ENCODE data around the gene HNF4A. TPM values are rescaled to one million over a fixed set of nuclear protein-coding genes. Genes with fewer than 3 reads are reported as not detected.

Gene HNF4A
- total and polyA plus RNA-seq, 2 of the 13 experiments (the other 11 are each of a cell fraction or from before 2014, with no cell fraction given): 80.9 to 169 TPM

GRCh38 chr20:44404204-44405181 lies 49.0 kb downstream of the HNF4A start:
- H2AFZ ChIP-seq (ENCODE audit: low read length): no peak overlapping the region
- H3K4me3 ChIP-seq (replicated peaks in 1 of 3; ENCODE audit: insufficient read depth in 1 of 3, low read depth in 2 of 3, low read length in 3 of 3): peak overlapping the region; percentile 74 to 87 (median 84)
- H3K27ac ChIP-seq (ENCODE audit: extremely low read length, insufficient read depth, low read length): peak overlapping the region; percentile 68
- intact Hi-C loops (cut with micrococcal nuclease; ENCODE audit: unreplicated experiment) (no loop called here), in situ Hi-C loops (cut with HindIII; ENCODE audit: extremely low pct_ligation_motif_present, low pct_unique_long_range_greater_than_20kb) (no loop called here)
- H3K9ac ChIP-seq (ENCODE audit: insufficient read depth, low read depth, low read length): peak overlapping the region; percentile 80
- no peaks in the 10 kb centered on the region; a peak in 1 of 5 replicates for H3K27me3 ChIP-seq (ENCODE audit: control insufficient read depth in 1 of 2, insufficient read depth in 2 of 2, low read length in 2 of 2)
- ATAC-seq: no peak
- H3K36me3 ChIP-seq (replicated peaks in 1 of 2; ENCODE audit: control insufficient read depth in 1 of 2, insufficient read depth in 2 of 2, low read length in 2 of 2): peaks cover 36 to 46% of the 10 kb centered on the region in 2 experiments
- POLR2A ChIA-PET: interaction anchor here (1.1 to 11.5 kb wide), 7 partner anchors 8 to 57 kb away, joined by 3 to 556 read pairs (median 76); no protein-coding TSS in a partner anchor
- H3K4me2 ChIP-seq (ENCODE audit: low read depth, low read length): peak overlapping the region; percentile 91
- no TSS peak for BruUV-seq (replicated peaks)
- peak; percentile 72 for FAIRE-seq
- DNase-seq (ENCODE audit: low spot score): no peak
- CTCF ChIA-PET (ENCODE audit: low intra/inter-chr PET ratio, low total read pairs): no interaction called here
- peaks cover 17% of the 10 kb centered on the region; the same call in 1 of the 2 replicates for H4K20me1 ChIP-seq (ENCODE audit: insufficient read depth, low read length)
- WGBS (ENCODE audit: low lambda C conversion rate): 82% methylated on average over 21 of the region's 21 CpGs
- peaks cover 63% of the 10 kb centered on the region for H3K79me2 ChIP-seq (ENCODE audit: insufficient read depth, low read length)
- H3K9me3 ChIP-seq (ENCODE audit: low read length): no peaks in the 10 kb centered on the region
- H3K4me1 ChIP-seq (ENCODE audit: insufficient read depth, low read length): peaks cover 86% of the 10 kb centered on the region
- TF ChIP-seq ZNF597 (CRISPR knock-in tag; IDR thresholded peaks at IDR 0.05) (no peak), ZFP90 (CRISPR knock-in tag; IDR thresholded peaks at IDR 0.05; ENCODE audit: borderline replicate concordance) (peak; percentile 73; the same call in 1 of the 2 replicates), ZNF121 (CRISPR knock-in tag; IDR thresholded peaks at IDR 0.05) (no peak), PRPF4 (IDR thresholded peaks at IDR 0.05; ENCODE audit: low read depth, low read length, poor library complexity, severe bottlenecking) (no peak), TBX2 (CRISPR knock-in tag; IDR thresholded peaks at IDR 0.05; ENCODE audit: borderline replicate concordance) (peak; percentile 36; the same call in 1 of the 2 replicates), ZNF333 (CRISPR knock-in tag; IDR thresholded peaks at IDR 0.05; ENCODE audit: borderline replicate concordance) (no peak), REL (CRISPR knock-in tag; conservative IDR thresholded peaks at IDR 0.05) (no peak; the same call in 1 of the 2 replicates), ZNF589 (CRISPR knock-in tag; conservative IDR thresholded peaks at IDR 0.05) (peak; percentile 97), JUNB (CRISPR knock-in tag; IDR thresholded peaks at IDR 0.05; ENCODE audit: borderline replicate concordance) (peak; percentile 88), ZBTB8A (CRISPR knock-in tag; IDR thresholded peaks at IDR 0.05; ENCODE audit: borderline replicate concordance, low read depth) (no peak), GTF3A (CRISPR knock-in tag; conservative IDR thresholded peaks at IDR 0.05) (peak; percentile 46; the same call in 1 of the 2 replicates), MBD4 (IDR thresholded peaks at IDR 0.05; ENCODE audit: borderline replicate concordance, low read length) (no peak), TAF1 (CRISPR knock-in tag; IDR thresholded peaks at IDR 0.05) (no peak), HCFC1 (IDR thresholded peaks at IDR 0.05; ENCODE audit: low read depth, low read length) (no peak), HDAC1 (CRISPR knock-in tag; IDR thresholded peaks at IDR 0.05) (no peak), PHF8 (CRISPR knock-in tag; IDR thresholded peaks at IDR 0.05) (no peak), ZNF383 (CRISPR knock-in tag; IDR thresholded peaks at IDR 0.05; ENCODE audit: borderline replicate concordance) (no peak), ZFP82 (CRISPR knock-in tag; IDR thresholded peaks at IDR 0.05; ENCODE audit: borderline replicate concordance) (no peak)
- TF ChIP-seq, protein P1, sequence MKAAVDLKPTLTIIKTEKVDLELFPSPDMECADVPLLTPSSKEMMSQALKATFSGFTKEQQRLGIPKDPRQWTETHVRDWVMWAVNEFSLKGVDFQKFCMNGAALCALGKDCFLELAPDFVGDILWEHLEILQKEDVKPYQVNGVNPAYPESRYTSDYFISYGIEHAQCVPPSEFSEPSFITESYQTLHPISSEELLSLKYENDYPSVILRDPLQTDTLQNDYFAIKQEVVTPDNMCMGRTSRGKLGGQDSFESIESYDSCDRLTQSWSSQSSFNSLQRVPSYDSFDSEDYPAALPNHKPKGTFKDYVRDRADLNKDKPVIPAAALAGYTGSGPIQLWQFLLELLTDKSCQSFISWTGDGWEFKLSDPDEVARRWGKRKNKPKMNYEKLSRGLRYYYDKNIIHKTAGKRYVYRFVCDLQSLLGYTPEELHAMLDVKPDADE (CRISPR knock-in tag; IDR thresholded peaks at IDR 0.05): no peak
- TF ChIP-seq, protein P2, sequence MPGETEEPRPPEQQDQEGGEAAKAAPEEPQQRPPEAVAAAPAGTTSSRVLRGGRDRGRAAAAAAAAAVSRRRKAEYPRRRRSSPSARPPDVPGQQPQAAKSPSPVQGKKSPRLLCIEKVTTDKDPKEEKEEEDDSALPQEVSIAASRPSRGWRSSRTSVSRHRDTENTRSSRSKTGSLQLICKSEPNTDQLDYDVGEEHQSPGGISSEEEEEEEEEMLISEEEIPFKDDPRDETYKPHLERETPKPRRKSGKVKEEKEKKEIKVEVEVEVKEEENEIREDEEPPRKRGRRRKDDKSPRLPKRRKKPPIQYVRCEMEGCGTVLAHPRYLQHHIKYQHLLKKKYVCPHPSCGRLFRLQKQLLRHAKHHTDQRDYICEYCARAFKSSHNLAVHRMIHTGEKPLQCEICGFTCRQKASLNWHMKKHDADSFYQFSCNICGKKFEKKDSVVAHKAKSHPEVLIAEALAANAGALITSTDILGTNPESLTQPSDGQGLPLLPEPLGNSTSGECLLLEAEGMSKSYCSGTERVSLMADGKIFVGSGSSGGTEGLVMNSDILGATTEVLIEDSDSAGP (CRISPR knock-in tag; IDR thresholded peaks at IDR 0.05; ENCODE audit: borderline replicate concordance): no peak
